Keratinocyte (primary cell): ENCODE data around the gene DFFB.

ENCODE experiments used
- EZH2 ChIP-seq: IDR thresholded peaks from one replicate; pipeline ENCODE4 v1.6.1; 2012; ENCODE audit warnings: inconsistent platforms, mild to moderate bottlenecking, low read length, moderate library complexity
- TF ChIP-seq, protein P1 (sequence below), 3 experiments: IDR thresholded peaks in 1 of 3; conservative IDR thresholded peaks in 1 of 3; optimal IDR thresholded peaks in 1 of 3; 2 replicates in 2 of 3; 3 replicates in 1 of 3; pipeline versions ENCODE3 to v1.5.1; 2011; ENCODE audit warnings: low read length in 3 of 3, mild to moderate bottlenecking in 3 of 3, moderate library complexity in 2 of 3, control low read depth in 1 of 3, inconsistent platforms in 1 of 3; ENCODE audit not compliant: insufficient read depth in 2 of 3; ENCODE audit errors: extremely low read depth in 1 of 3

- TF ChIP-seq, protein P1, sequence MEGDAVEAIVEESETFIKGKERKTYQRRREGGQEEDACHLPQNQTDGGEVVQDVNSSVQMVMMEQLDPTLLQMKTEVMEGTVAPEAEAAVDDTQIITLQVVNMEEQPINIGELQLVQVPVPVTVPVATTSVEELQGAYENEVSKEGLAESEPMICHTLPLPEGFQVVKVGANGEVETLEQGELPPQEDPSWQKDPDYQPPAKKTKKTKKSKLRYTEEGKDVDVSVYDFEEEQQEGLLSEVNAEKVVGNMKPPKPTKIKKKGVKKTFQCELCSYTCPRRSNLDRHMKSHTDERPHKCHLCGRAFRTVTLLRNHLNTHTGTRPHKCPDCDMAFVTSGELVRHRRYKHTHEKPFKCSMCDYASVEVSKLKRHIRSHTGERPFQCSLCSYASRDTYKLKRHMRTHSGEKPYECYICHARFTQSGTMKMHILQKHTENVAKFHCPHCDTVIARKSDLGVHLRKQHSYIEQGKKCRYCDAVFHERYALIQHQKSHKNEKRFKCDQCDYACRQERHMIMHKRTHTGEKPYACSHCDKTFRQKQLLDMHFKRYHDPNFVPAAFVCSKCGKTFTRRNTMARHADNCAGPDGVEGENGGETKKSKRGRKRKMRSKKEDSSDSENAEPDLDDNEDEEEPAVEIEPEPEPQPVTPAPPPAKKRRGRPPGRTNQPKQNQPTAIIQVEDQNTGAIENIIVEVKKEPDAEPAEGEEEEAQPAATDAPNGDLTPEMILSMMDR (optimal IDR thresholded peaks at IDR 0.05 in 1 of 3, IDR thresholded peaks at IDR 0.05 in 1 of 3, conservative IDR thresholded peaks at IDR 0.05 in 1 of 3; ENCODE audit: extremely low read depth in 1 of 3, insufficient read depth in 2 of 3, low read length in 3 of 3) = no peak
- no peak for TF ChIP-seq EZH2
Observed at GRCh38 chr1:3908886-3909517, 51.7 kb downstream of the DFFB start.
